GM12873 (cell line): ENCODE measurements around the gene YWHAE.

Source experiments
- CTCF ChIP-seq: IDR thresholded peaks from 2 replicates; pipeline ENCODE4 v1.5.1; 2012; ENCODE audit warnings: low read depth, mild to moderate bottlenecking, moderate library complexity, low read length, control low read depth; ENCODE audit not compliant: insufficient read depth; ENCODE audit errors: missing control alignments

Gene YWHAE

GRCh38 chr17:1323336-1323735 is 76.7 kb downstream of the YWHAE start:
- no peak for TF ChIP-seq CTCF

DNA sequence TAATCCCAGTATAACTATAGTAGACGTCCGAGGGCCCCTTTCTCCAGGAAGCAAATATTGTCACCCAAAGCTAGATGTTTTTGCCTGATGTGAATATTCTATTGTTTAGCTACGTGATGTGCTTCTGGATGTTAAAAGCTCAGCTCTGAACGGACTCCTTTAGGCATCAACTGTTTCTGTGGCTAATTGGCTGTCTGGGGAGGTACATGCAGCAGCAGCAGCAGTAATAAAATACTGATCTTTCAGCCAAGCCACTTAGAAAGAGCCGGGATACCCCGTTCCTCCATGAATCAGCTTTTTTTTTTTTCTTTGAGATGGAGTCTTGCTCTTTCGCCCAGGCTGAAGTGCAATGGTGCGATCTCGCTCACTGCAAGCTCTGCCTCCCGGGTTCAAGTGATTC is 77.5 kb downstream of the YWHAE start:
- no peak for TF ChIP-seq CTCF

GRCh38 chr17:1322014-1322428 is 78.0 kb downstream of the YWHAE start:
- no peak for TF ChIP-seq CTCF

DNA sequence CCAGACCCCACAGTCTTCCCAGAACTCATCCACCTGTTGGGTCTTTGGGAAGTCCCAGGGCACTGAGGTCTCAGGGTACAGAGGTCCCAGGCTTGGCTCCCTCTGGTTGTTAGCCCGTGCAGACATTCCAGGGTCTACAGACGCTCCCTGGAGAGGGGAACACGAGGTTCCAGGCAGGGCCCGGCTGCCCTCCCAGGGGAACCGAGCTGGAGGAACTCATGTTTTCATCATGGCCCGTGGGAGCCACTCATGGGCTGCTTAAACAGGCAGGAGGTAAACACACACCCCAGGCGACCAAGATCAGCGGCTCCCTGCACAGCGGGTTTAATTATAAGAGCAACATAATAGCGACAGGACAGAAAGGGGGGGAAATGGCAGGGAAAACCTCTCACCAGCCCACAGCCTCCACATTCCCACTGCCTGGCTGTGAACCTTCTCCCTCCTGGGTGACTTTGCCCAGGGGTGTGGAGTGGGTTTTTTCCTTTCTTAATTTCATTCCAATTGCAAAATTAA is 84.1 kb downstream of the YWHAE start:
- TF ChIP-seq CTCF, result no peak

DNA sequence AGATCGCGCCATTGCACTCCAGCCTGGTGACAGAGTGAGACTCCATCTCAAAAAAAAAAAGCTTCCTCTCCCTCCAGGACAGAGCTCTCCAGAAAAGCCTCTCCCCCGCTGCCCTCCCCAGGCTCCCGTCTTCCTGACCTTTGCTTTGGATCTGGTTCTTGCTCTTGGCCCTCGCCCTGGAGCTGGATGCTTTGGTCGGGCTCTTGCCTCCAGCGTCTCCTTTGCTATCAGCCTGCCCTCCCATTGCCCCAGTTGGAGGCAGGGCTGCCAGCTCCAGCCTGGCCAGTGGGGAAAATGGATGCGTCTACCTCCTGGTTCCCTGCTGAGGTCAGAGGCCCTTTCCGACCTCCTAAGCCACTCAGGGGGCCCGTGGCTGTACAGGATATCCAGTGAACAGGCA is 84.6 kb downstream of the YWHAE start:
- TF ChIP-seq CTCF, result no peak

GRCh38 chr17:1313270-1314005 is 86.6 kb downstream of the YWHAE start:
- TF ChIP-seq CTCF, result no peak

GRCh38 chr17:1312261-1312870 is 87.7 kb downstream of the YWHAE start:
- no peak for TF ChIP-seq CTCF
